Measurements from ENCODE around the gene LBH. TPM values are rescaled to one million over a fixed set of nuclear protein-coding genes. Genes with fewer than 3 reads are reported as not detected.

The LBH gene
- total RNA-seq, 1 donor from 2014 or later = 61.1 TPM

GRCh38 chr2:30203156-30203555, 28.2 kb upstream of the LBH start:
- intact Hi-C loops (cut with micrococcal nuclease) = no loop called here
- Mint-ChIP-seq H3K27ac (no peak overlapping the region), H3K4me1 (ENCODE audit: low read depth) (no peaks in the 10 kb centered on the region), H3K36me3 (ENCODE audit: low read depth) (no peaks in the 10 kb centered on the region), H3K4me3 (ENCODE audit: low read depth) (no peak overlapping the region), H3K9me3 (no peaks in the 10 kb centered on the region), H3K27me3 (ENCODE audit: low read depth) (peaks cover 4% of the 10 kb centered on the region)
- DNase-seq (ENCODE audit: low spot score) = no peak

DNA sequence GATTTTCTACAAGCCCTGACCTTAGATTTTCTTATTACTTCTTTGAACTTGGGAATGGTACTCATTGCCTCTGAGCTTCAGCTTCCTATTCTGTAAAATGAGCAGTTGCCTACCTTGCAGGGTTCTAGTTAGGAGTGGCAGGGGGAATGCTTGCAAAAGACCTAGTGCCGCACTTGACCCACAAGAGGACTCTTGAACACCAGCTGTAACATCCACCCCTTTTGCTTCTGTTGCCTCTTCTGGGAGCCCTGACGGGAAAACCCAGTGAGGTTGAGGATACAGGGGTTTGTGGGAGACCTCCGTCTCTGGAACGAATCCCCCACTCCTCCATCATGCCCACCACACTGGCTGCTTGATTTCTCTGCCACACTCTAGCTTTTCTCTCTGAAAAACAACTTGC, 27.1 kb upstream of the LBH start:
- Mint-ChIP-seq H3K27me3 (ENCODE audit: low read depth) (peaks cover 4% of the 10 kb centered on the region), H3K4me3 (ENCODE audit: low read depth) (no peak overlapping the region), H3K9me3 (no peaks in the 10 kb centered on the region), H3K36me3 (ENCODE audit: low read depth) (no peaks in the 10 kb centered on the region), H3K4me1 (ENCODE audit: low read depth) (peaks cover 10% of the 10 kb centered on the region), H3K27ac (no peak overlapping the region)
- DNase-seq (ENCODE audit: low spot score) = no peak
- intact Hi-C loops (cut with micrococcal nuclease) = no loop called here

- no peak for DNase-seq (ENCODE audit: low spot score)
- no peaks in the 10 kb centered on the region for H3K9me3 Mint-ChIP-seq
- H3K27ac Mint-ChIP-seq = no peak overlapping the region
- intact Hi-C loops (cut with micrococcal nuclease) = no loop called here
- no peaks in the 10 kb centered on the region for H3K36me3 Mint-ChIP-seq (ENCODE audit: low read depth)
- peaks cover 14% of the 10 kb centered on the region for H3K4me1 Mint-ChIP-seq (ENCODE audit: low read depth)
- peaks cover 4% of the 10 kb centered on the region for H3K27me3 Mint-ChIP-seq (ENCODE audit: low read depth)
- no peak overlapping the region for H3K4me3 Mint-ChIP-seq (ENCODE audit: low read depth)
Observed at GRCh38 chr2:30205456-30205855, 25.9 kb upstream of the LBH start.

DNA sequence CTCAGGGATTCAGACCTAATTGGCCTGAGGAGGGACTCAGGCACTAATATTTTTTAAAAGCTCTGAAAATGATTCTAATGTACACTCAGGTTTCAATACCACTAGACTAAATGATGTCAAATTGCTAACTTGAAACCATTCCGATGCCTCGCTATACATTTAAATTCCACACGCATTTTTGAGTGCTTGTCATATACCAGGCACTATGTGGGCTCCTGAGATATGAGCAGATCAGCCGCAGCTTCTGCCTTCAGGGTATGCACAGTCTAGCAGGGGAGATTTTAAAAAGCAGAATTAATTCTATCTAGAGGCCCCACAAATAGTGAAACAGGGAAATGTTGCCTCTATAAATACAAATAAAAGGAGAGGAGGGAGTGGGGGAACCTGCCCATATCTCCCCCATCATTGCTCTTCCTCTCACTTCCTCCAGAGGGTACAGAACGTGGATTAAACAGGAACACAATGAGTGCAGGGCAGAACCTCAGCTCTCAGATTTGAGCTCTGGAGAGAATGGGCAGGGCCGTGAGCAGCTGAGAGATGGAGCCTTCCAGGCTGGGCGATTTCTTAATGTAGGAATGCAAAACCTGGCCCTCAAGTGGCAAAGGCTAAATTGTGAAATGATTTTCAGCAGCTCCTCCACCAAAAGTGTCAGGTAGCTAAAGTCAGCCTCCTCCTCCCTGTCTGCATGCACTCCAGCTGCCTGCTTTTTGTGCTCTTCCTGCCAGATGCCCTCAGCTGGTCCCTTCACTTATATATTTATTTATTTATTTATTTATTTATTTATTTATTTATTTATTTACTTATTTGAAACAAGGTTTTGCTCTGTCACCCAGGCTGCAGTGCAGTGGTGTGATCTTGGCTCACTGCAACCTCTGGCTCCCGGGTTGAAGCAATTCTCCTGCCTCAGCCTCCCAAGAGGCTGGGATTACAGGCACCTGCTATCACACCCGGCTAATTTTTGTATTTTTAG, 24.6 kb upstream of the LBH start:
- H3K36me3 Mint-ChIP-seq (ENCODE audit: low read depth) = no peaks in the 10 kb centered on the region
- no peak for DNase-seq (ENCODE audit: low spot score)
- peaks cover 4% of the 10 kb centered on the region for H3K27me3 Mint-ChIP-seq (ENCODE audit: low read depth)
- H3K9me3 Mint-ChIP-seq = no peaks in the 10 kb centered on the region
- no peak overlapping the region for H3K4me3 Mint-ChIP-seq (ENCODE audit: low read depth)
- intact Hi-C loops (cut with micrococcal nuclease) = no loop called here
- peaks cover 14% of the 10 kb centered on the region for H3K4me1 Mint-ChIP-seq (ENCODE audit: low read depth)
- no peak overlapping the region for H3K27ac Mint-ChIP-seq

DNA sequence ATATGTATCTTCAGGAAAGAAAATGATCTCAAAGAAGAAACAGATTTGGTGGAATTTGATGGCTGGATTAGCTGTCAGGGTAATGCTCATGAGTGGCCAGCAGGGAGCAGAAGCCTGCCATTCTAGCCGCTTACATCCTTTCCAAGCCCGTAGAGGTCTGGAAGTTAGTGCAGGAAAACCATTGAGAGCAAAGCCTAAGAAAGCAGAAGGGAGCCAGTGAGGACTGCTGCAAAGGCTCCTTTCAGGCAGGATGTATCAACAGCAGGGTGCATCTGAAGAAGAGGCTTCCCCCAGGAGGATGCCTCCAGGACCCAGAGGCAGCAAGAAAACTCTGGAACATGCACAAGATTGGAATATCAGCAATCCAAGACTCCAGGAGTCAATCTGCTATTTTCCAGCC, 22.9 kb upstream of the LBH start:
- H3K36me3 Mint-ChIP-seq (ENCODE audit: low read depth) = no peaks in the 10 kb centered on the region
- H3K4me1 Mint-ChIP-seq (ENCODE audit: low read depth) = peaks cover 14% of the 10 kb centered on the region
- no peak for DNase-seq (ENCODE audit: low spot score)
- no peaks in the 10 kb centered on the region for H3K9me3 Mint-ChIP-seq
- H3K27me3 Mint-ChIP-seq (ENCODE audit: low read depth) = peaks cover 10% of the 10 kb centered on the region
- intact Hi-C loops (cut with micrococcal nuclease) = loop anchor here (1.0 to 2.0 kb wide), 3 partner anchors 44 to 503 kb away; no protein-coding TSS in a partner anchor
- H3K27ac Mint-ChIP-seq = no peak overlapping the region
- H3K4me3 Mint-ChIP-seq (ENCODE audit: low read depth) = no peak overlapping the region

DNA sequence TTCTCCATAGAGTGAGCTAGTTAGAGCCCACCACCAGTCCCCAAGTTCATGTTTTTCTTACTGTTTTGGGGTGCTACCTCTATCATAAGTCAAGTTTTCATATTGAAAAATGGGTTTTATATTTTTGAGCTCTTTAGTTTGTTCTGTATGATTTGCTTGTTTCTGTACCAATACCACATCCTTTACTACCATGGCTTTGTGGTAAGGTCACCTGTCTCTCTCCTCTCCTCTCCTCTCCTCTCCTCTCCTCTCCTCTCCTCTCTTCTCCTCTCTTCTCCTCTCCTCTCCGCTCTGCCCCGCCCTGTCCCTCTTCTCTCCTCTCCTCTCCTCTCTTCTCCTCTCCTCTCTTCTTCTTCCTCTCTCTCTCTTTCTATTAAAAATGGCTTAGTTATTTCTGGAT, 22.1 kb upstream of the LBH start:
- Mint-ChIP-seq H3K4me3 (ENCODE audit: low read depth) (no peak overlapping the region), H3K27ac (peak overlapping the region; percentile 34), H3K4me1 (ENCODE audit: low read depth) (peaks cover 14% of the 10 kb centered on the region), H3K27me3 (ENCODE audit: low read depth) (peaks cover 10% of the 10 kb centered on the region), H3K36me3 (ENCODE audit: low read depth) (no peaks in the 10 kb centered on the region), H3K9me3 (no peaks in the 10 kb centered on the region)
- intact Hi-C loops (cut with micrococcal nuclease) = loop anchor here (2.0 kb wide), 1 partner anchor 44 kb away; no protein-coding TSS in a partner anchor
- no peak for DNase-seq (ENCODE audit: low spot score)

DNA sequence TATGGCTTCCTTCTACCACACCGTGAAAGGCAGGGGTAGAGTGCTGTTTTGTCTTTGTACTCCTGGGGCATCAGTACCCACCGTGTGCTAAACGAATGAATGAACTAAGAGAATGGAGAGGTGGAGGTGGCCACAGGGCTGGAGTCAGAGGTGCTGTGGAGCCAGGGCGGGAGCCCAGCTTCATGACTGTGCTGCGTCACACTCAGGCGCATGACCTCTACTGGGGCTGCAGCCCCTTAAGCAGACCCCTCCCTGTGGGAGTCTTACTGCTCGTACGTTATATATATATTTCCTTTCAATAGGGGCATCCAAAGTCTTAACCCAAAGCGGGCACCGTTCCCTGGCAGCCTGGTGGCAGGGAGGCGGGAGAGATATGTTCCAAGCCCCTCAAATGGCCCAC, 18.0 kb upstream of the LBH start:
- Mint-ChIP-seq H3K36me3 (ENCODE audit: low read depth) (no peaks in the 10 kb centered on the region), H3K4me1 (ENCODE audit: low read depth) (peaks cover 25% of the 10 kb centered on the region), H3K9me3 (no peaks in the 10 kb centered on the region), H3K27ac (no peak overlapping the region), H3K4me3 (ENCODE audit: low read depth) (no peak overlapping the region), H3K27me3 (ENCODE audit: low read depth) (peaks cover 7% of the 10 kb centered on the region)
- intact Hi-C loops (cut with micrococcal nuclease) = no loop called here
- no peak for DNase-seq (ENCODE audit: low spot score)

- DNase-seq (ENCODE audit: low spot score) = no peak
- no peak overlapping the region for H3K4me3 Mint-ChIP-seq (ENCODE audit: low read depth)
- intact Hi-C loops (cut with micrococcal nuclease) = no loop called here
- H3K27me3 Mint-ChIP-seq (ENCODE audit: low read depth) = peaks cover 7% of the 10 kb centered on the region
- no peak overlapping the region for H3K27ac Mint-ChIP-seq
- no peaks in the 10 kb centered on the region for H3K9me3 Mint-ChIP-seq
- peaks cover 19% of the 10 kb centered on the region for H3K4me1 Mint-ChIP-seq (ENCODE audit: low read depth)
- no peaks in the 10 kb centered on the region for H3K36me3 Mint-ChIP-seq (ENCODE audit: low read depth)
Observed at GRCh38 chr2:30213907-30214463, 17.3 kb upstream of the LBH start.

DNA sequence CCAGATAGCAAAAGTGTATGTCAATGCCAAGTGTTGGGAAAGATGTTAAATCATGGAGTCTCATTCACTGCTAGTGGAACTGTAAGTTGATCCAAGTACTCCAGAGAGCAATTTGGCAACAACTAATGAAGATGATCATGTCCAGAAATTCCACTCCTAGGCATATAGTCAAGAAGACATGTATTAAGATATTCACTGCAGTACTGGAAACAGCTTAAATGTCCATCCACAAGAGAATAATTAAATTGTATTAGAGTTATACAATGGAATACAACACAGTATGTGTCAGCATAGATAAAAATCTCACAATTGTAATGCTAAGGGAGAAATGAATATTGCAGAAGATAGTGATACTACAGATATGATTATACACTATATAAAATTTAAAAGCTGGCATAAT, 15.2 kb upstream of the LBH start:
- Mint-ChIP-seq H3K9me3 (no peaks in the 10 kb centered on the region), H3K4me1 (ENCODE audit: low read depth) (peaks cover 12% of the 10 kb centered on the region), H3K27ac (no peak overlapping the region), H3K4me3 (ENCODE audit: low read depth) (no peak overlapping the region), H3K27me3 (ENCODE audit: low read depth) (peaks cover 7% of the 10 kb centered on the region), H3K36me3 (ENCODE audit: low read depth) (no peaks in the 10 kb centered on the region)
- intact Hi-C loops (cut with micrococcal nuclease) = no loop called here
- no peak for DNase-seq (ENCODE audit: low spot score)

DNA sequence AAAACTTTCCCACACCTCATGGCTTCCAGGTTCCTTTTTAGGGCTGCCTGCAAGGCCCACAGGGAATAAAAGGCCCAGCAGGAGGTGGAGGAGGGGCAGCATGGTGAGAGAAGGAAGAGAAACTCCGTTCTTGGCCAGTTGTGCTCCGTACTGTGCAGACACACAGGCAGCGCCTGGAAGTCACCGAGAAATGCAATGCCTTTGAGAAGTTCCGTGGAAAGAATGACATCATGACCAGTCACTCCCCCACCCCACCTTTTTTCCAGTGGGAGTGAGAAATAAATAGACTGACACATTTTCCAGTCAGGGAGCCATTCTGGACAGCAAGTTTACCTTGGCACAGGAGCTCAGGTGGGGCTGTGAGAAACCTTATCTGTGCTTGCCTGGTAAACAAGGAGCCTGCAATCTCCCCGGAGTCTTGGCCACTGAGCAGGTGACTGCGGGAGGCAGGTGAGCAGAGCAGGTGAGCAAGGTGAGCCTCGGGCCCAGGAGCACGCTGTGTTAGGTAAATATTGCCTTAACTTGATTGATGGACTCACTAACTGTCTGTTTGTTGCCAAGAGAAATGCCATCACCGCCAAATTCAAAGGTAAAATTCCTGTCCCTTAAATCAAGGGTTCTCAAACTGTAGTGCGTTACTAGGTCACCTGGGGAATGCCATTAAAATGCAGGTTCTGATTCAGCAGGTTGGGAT, 13.5 kb upstream of the LBH start:
- Mint-ChIP-seq H3K4me1 (ENCODE audit: low read depth) (peaks cover 14% of the 10 kb centered on the region), H3K4me3 (ENCODE audit: low read depth) (no peak overlapping the region), H3K27me3 (ENCODE audit: low read depth) (peaks cover 6% of the 10 kb centered on the region), H3K36me3 (ENCODE audit: low read depth) (no peaks in the 10 kb centered on the region), H3K9me3 (no peaks in the 10 kb centered on the region), H3K27ac (no peak overlapping the region)
- DNase-seq (ENCODE audit: low spot score) = no peak
- intact Hi-C loops (cut with micrococcal nuclease) = no loop called here

- no peaks in the 10 kb centered on the region for H3K36me3 Mint-ChIP-seq (ENCODE audit: low read depth)
Observed at GRCh38 chr2:30218338-30218713, 13.0 kb upstream of the LBH start.

DNA sequence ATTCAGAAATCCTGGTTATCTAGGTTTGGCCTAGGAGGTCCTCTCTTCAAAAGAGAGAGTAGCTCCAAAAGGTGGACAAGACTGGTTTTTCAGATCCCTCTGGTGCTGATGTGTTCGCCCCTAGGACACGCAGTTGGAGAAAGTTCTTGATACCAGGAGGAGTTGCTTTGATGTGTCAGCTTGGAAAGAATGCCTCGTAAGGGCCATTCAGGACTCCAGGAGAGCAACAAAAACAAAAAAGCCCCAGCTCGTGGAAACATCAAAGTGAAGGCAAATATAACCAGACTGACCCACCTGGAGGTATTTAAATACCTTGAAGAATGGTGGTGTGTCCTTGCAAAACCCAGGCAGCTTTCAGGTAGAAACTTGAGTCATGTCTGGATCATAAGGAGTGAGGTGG, 12.5 kb upstream of the LBH start:
- no peak for DNase-seq (ENCODE audit: low spot score)
- no peaks in the 10 kb centered on the region for H3K36me3 Mint-ChIP-seq (ENCODE audit: low read depth)
- no peak overlapping the region for H3K27ac Mint-ChIP-seq
- no peaks in the 10 kb centered on the region for H3K9me3 Mint-ChIP-seq
- peaks cover 2% of the 10 kb centered on the region for H3K27me3 Mint-ChIP-seq (ENCODE audit: low read depth)
- no peak overlapping the region for H3K4me3 Mint-ChIP-seq (ENCODE audit: low read depth)
- intact Hi-C loops (cut with micrococcal nuclease) = no loop called here
- H3K4me1 Mint-ChIP-seq (ENCODE audit: low read depth) = peaks cover 21% of the 10 kb centered on the region

More at GRCh38 chr2:30218338-30218713, 13.0 kb upstream of the LBH start:
- no peak for DNase-seq (ENCODE audit: low spot score)
- Mint-ChIP-seq H3K27me3 (ENCODE audit: low read depth) (peaks cover 2% of the 10 kb centered on the region), H3K4me3 (ENCODE audit: low read depth) (no peak overlapping the region), H3K4me1 (ENCODE audit: low read depth) (peaks cover 17% of the 10 kb centered on the region), H3K27ac (no peak overlapping the region), H3K9me3 (no peaks in the 10 kb centered on the region)
- intact Hi-C loops (cut with micrococcal nuclease) = no loop called here
